ENCODE measurements around the gene LIMCH1.

LIMCH1 gene

GRCh38 chr4:41530741-41531140 lies 7.2 kb upstream of the LIMCH1 start:
- no peaks in the 10 kb centered on the region for H3K79me2 ChIP-seq (ENCODE audit: low read length)
- H3K4me2 ChIP-seq (ENCODE audit: low read length): no peak overlapping the region
- H3K9ac ChIP-seq (ENCODE audit: low read length): no peak overlapping the region
- no peaks in the 10 kb centered on the region for H3K27me3 ChIP-seq (ENCODE audit: low read depth, low read length)
- no peaks in the 10 kb centered on the region for H3K4me1 ChIP-seq (ENCODE audit: low read length)
- H3K4me3 ChIP-seq (ENCODE audit: low read length): no peak overlapping the region
- no peaks in the 10 kb centered on the region for H4K20me1 ChIP-seq (ENCODE audit: insufficient read depth, low read length)
- H2AFZ ChIP-seq (ENCODE audit: low read depth, low read length): no peak overlapping the region
- H3K36me3 ChIP-seq (replicated peaks; ENCODE audit: low read depth, low read length): no peaks in the 10 kb centered on the region
- no peaks in the 10 kb centered on the region for H3K9me3 ChIP-seq (ENCODE audit: insufficient read depth, low read length)
- no peak for TF ChIP-seq CTCF (IDR thresholded peaks at IDR 0.05; ENCODE audit: low read depth, low read length)
- no peak for TF ChIP-seq EZH2phosphoT487 (IDR thresholded peaks at IDR 0.05; ENCODE audit: low read depth)
- H3K27ac ChIP-seq (ENCODE audit: low read length): no peak overlapping the region

- Histone ChIP-seq H3K27ac (ENCODE audit: low read length) (no peak overlapping the region), H4K20me1 (ENCODE audit: insufficient read depth, low read length) (no peaks in the 10 kb centered on the region), H3K4me1 (ENCODE audit: low read length) (no peaks in the 10 kb centered on the region), H3K4me2 (ENCODE audit: low read length) (no peak overlapping the region), H3K9ac (ENCODE audit: low read length) (no peak overlapping the region), H3K4me3 (ENCODE audit: low read length) (no peak overlapping the region), H3K79me2 (ENCODE audit: low read length) (no peaks in the 10 kb centered on the region), H2AFZ (ENCODE audit: low read depth, low read length) (no peak overlapping the region), H3K9me3 (ENCODE audit: insufficient read depth, low read length) (no peaks in the 10 kb centered on the region), H3K36me3 (replicated peaks; ENCODE audit: low read depth, low read length) (no peaks in the 10 kb centered on the region), H3K27me3 (ENCODE audit: low read depth, low read length) (0 out of 2 replicates have a peak, but pooled peaks cover 1% of the 10 kb centered on the region)
- TF ChIP-seq EZH2phosphoT487 (IDR thresholded peaks at IDR 0.05; ENCODE audit: low read depth) (no peak), CTCF (IDR thresholded peaks at IDR 0.05; ENCODE audit: low read depth, low read length) (no peak)
These were observed 5.6 kb upstream of the LIMCH1 start for GRCh38 chr4:41532336-41532735.

GRCh38 chr4:41532882-41533281 lies 5.1 kb upstream of the LIMCH1 start:
- TF ChIP-seq CTCF (IDR thresholded peaks at IDR 0.05; ENCODE audit: low read depth, low read length) (no peak), EZH2phosphoT487 (IDR thresholded peaks at IDR 0.05; ENCODE audit: low read depth) (no peak)
- Histone ChIP-seq H3K36me3 (replicated peaks; ENCODE audit: low read depth, low read length) (no peaks in the 10 kb centered on the region), H2AFZ (ENCODE audit: low read depth, low read length) (no peak overlapping the region), H3K4me3 (ENCODE audit: low read length) (no peak overlapping the region), H3K27me3 (ENCODE audit: low read depth, low read length) (peaks cover 6% of the 10 kb centered on the region), H3K9ac (ENCODE audit: low read length) (no peak overlapping the region), H3K4me2 (ENCODE audit: low read length) (no peak overlapping the region), H3K4me1 (ENCODE audit: low read length) (no peaks in the 10 kb centered on the region), H3K9me3 (ENCODE audit: insufficient read depth, low read length) (no peaks in the 10 kb centered on the region), H4K20me1 (ENCODE audit: insufficient read depth, low read length) (no peaks in the 10 kb centered on the region), H3K27ac (ENCODE audit: low read length) (no peak overlapping the region), H3K79me2 (ENCODE audit: low read length) (no peaks in the 10 kb centered on the region)

- no peak for TF ChIP-seq EZH2phosphoT487 (IDR thresholded peaks at IDR 0.05; ENCODE audit: low read depth)
- H2AFZ ChIP-seq (ENCODE audit: low read depth, low read length): no peak overlapping the region
- H3K4me3 ChIP-seq (ENCODE audit: low read length): no peak overlapping the region
- no peaks in the 10 kb centered on the region for H3K79me2 ChIP-seq (ENCODE audit: low read length)
- no peak overlapping the region for H3K9ac ChIP-seq (ENCODE audit: low read length)
- H3K27ac ChIP-seq (ENCODE audit: low read length): no peak overlapping the region
- no peaks in the 10 kb centered on the region for H3K36me3 ChIP-seq (replicated peaks; ENCODE audit: low read depth, low read length)
- H3K27me3 ChIP-seq (ENCODE audit: low read depth, low read length): peaks cover 10% of the 10 kb centered on the region
- H3K4me1 ChIP-seq (ENCODE audit: low read length): no peaks in the 10 kb centered on the region
- H4K20me1 ChIP-seq (ENCODE audit: insufficient read depth, low read length): no peaks in the 10 kb centered on the region
- no peak overlapping the region for H3K4me2 ChIP-seq (ENCODE audit: low read length)
- no peaks in the 10 kb centered on the region for H3K9me3 ChIP-seq (ENCODE audit: insufficient read depth, low read length)
These were observed 4.3 kb upstream of the LIMCH1 start for GRCh38 chr4:41533680-41534079.

GRCh38 chr4:41534404-41534803 lies 3.6 kb upstream of the LIMCH1 start:
- Histone ChIP-seq H2AFZ (ENCODE audit: low read depth, low read length) (no peak overlapping the region), H4K20me1 (ENCODE audit: insufficient read depth, low read length) (no peaks in the 10 kb centered on the region), H3K9ac (ENCODE audit: low read length) (no peak overlapping the region), H3K27me3 (ENCODE audit: low read depth, low read length) (peaks cover 14% of the 10 kb centered on the region), H3K4me2 (ENCODE audit: low read length) (no peak overlapping the region), H3K4me1 (ENCODE audit: low read length) (no peaks in the 10 kb centered on the region), H3K36me3 (replicated peaks; ENCODE audit: low read depth, low read length) (no peaks in the 10 kb centered on the region), H3K9me3 (ENCODE audit: insufficient read depth, low read length) (no peaks in the 10 kb centered on the region), H3K79me2 (ENCODE audit: low read length) (no peaks in the 10 kb centered on the region), H3K27ac (ENCODE audit: low read length) (no peak overlapping the region), H3K4me3 (ENCODE audit: low read length) (no peak overlapping the region)
- TF ChIP-seq CTCF (IDR thresholded peaks at IDR 0.05; ENCODE audit: low read depth, low read length): no peak
- TF ChIP-seq EZH2phosphoT487 (IDR thresholded peaks at IDR 0.05; ENCODE audit: low read depth): no peak
